Lung (tissue), 12 donors: ENCODE data around the gene RAP1GAP2. TPM values are rescaled to one million over a fixed set of nuclear protein-coding genes. Genes with fewer than 3 reads are reported as not detected.

Experiments
- ATAC-seq: fragments of 200-7000 bp; cut with Tn5 transposase; one replicate; pipeline ENCODE4 v1.9.1; 2020; ENCODE audit warnings: moderate number of reproducible peaks; ENCODE audit not compliant: insufficient read depth, low FRiP score
- DNase-seq, 3 donors: peaks; one replicate each; pipeline ENCODE4 v3.0.0-alpha.2; 2013 to 2017
- H3K27ac ChIP-seq, 2 donors: one replicate each; pipeline ENCODE4 v1.5.1; 2013; ENCODE audit warnings: mild to moderate bottlenecking in 2 of 2, moderate library complexity in 2 of 2, control low read depth in 1 of 2, inconsistent platforms in 1 of 2, low read depth in 1 of 2, low read length in 1 of 2
- H3K27me3 ChIP-seq, 3 donors: one replicate each; pipeline ENCODE4 v1.5.1; 2013; ENCODE audit warnings: low read length in 2 of 3; ENCODE audit not compliant: control insufficient read depth in 3 of 3, insufficient read depth in 3 of 3
- H3K36me3 ChIP-seq, 4 donors: one replicate each; pipeline ENCODE4 v1.5.1; 2013; ENCODE audit warnings: low read length in 4 of 4, mild to moderate bottlenecking in 1 of 4, moderate library complexity in 1 of 4; ENCODE audit not compliant: control insufficient read depth in 4 of 4, insufficient read depth in 4 of 4
- H3K4me1 ChIP-seq, 5 donors: one replicate each; pipeline ENCODE4 v1.5.1; 2013; ENCODE audit warnings: low read length in 5 of 5, mild to moderate bottlenecking in 2 of 5, moderate library complexity in 1 of 5; ENCODE audit not compliant: control insufficient read depth in 5 of 5, insufficient read depth in 5 of 5
- H3K4me3 ChIP-seq: one replicate; pipeline ENCODE4 v1.5.1; 2013; ENCODE audit warnings: mild to moderate bottlenecking, control low read depth, moderate library complexity
- H3K9ac ChIP-seq, 2 donors: one replicate each; pipeline ENCODE4 v1.5.1; 2013; ENCODE audit warnings: low read length in 2 of 2, control low read depth in 1 of 2; ENCODE audit not compliant: insufficient read depth in 1 of 2
- H3K9me3 ChIP-seq, 4 donors: one replicate each; pipeline ENCODE4 v1.5.1; 2013; ENCODE audit warnings: low read length in 3 of 4, mild to moderate bottlenecking in 1 of 4, moderate library complexity in 1 of 4; ENCODE audit not compliant: control insufficient read depth in 4 of 4, insufficient read depth in 3 of 4
- WGBS, 2 donors: extraction: QIAGEN DNeasy Blood & Tissue Kit; methylation state at CpG; one replicate each; pipeline ENCODE4 v1.1.7; 2013; 5-methylcytosine and 5-hydroxymethylcytosine counted together
- polyA plus RNA-seq, 2 donors: library from polyadenylated mRNA; stranded (reverse); fragments of 200-250 nt; gene quantifications; one replicate each; pipeline ENCODE4 v1.2.1, GENCODE V29; 2013
- total RNA-seq, 2 donors: library from RNA; depleted of rRNA in 1 of 2; stranded (reverse); fragments of >200 nt in 1 of 2; gene quantifications; one replicate each; pipeline ENCODE4 v1.2.1, GENCODE V29; 2014 to 2021
- TF ChIP-seq, protein P1 (sequence below): IDR thresholded peaks from 2 replicates; pipeline ENCODE4 v1.5.1; 2012; ENCODE audit warnings: mild to moderate bottlenecking; ENCODE audit errors: control extremely low read depth, extremely low read depth
- donor health status: control.
- donor health status: control.
- donor health status: Bipolar disorder and iron deficiency.
- donor health status: healthy.
- donor health status: DM: yes; HTN: yes; CAD: no.

The RAP1GAP2 gene
- total and polyA plus RNA-seq, 4 donors, result 5.3 to 16.7 (median 6.0) TPM

DNA sequence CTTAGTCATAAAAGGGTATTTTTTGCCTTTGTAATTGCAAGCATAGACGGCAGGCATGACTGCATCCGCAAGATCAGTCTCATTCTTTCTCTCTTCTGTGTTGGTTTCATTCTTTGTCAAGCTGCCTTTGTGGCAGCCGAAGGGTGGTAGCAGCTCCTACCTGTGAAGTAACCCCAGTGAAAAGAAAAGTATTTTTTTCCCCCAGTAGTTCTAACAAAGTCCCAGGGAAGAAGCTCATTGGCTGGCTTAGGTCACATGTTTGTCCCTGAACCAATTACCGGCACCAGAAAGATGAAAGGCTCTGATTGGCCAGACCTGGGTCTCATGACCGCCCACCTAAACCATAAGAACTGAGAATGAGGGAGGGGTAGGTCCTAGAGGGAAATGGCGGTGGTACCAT lies 110.7 kb downstream of the RAP1GAP2 start:
- Histone ChIP-seq H3K9me3 (peaks cover 0 to 4% (median 0%) of the 10 kb centered on the region in 4 donors), H3K4me3 (no peak overlapping the region), H3K4me1 (peaks cover 1 to 19% (median 5%) of the 10 kb centered on the region in 5 donors), H3K9ac (no peak overlapping the region), H3K27ac (no peak overlapping the region), H3K27me3 (no peaks in the 10 kb centered on the region), H3K36me3 (no peaks in the 10 kb centered on the region)
- 94% methylated on average over 6 of the region's 6 CpGs for WGBS, 2 donors
- no peak for ATAC-seq
- TF ChIP-seq, protein P1, sequence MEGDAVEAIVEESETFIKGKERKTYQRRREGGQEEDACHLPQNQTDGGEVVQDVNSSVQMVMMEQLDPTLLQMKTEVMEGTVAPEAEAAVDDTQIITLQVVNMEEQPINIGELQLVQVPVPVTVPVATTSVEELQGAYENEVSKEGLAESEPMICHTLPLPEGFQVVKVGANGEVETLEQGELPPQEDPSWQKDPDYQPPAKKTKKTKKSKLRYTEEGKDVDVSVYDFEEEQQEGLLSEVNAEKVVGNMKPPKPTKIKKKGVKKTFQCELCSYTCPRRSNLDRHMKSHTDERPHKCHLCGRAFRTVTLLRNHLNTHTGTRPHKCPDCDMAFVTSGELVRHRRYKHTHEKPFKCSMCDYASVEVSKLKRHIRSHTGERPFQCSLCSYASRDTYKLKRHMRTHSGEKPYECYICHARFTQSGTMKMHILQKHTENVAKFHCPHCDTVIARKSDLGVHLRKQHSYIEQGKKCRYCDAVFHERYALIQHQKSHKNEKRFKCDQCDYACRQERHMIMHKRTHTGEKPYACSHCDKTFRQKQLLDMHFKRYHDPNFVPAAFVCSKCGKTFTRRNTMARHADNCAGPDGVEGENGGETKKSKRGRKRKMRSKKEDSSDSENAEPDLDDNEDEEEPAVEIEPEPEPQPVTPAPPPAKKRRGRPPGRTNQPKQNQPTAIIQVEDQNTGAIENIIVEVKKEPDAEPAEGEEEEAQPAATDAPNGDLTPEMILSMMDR, result no peak
- no peak for DNase-seq

DNA sequence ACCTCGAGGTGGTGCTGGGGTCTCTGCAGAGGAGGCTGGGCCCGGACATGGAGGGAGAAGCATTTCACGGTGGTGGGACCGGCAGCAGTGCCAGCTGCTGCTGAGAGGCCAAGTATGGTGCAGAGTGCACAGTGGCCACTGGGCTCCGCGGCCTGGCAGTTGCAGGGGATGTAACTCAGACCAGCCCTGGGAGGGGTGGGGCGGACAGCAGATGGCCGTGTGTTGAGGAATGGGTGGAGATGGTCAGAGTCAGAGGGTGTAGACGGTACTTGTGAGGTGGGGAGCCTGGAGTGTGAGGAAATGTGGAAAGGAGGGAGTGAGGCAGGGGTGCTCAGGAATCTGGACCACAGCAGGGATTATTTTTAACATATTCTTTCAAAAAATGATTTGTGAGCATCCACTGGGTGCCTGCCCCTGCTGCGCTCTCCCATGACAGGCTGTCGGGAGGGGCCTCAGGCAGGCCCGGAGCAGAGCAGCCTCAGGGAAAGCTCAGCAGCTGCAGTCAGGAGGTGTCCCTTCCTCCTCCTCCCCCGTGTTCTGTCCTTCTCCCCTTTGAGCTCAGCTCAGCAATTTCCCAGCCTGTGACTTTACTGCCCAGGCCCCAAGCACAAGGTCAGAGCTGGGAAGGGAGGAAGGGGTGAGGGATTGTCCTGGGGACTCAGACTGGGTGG lies 113.1 kb downstream of the RAP1GAP2 start:
- Histone ChIP-seq H3K9me3 (peaks cover 0 to 3% (median 0%) of the 10 kb centered on the region in 4 donors), H3K4me3 (no peak overlapping the region), H3K36me3 (no peaks in the 10 kb centered on the region), H3K4me1 (peaks cover 0 to 12% (median 3%) of the 10 kb centered on the region in 5 donors), H3K27ac (no peak overlapping the region), H3K9ac (no peak overlapping the region), H3K27me3 (no peaks in the 10 kb centered on the region)
- DNase-seq, result no peak
- no peak for ATAC-seq
- TF ChIP-seq, protein P1, result no peak
- WGBS, 2 donors, result 80 to 82% methylated on average over 13 of the region's 13 CpGs

DNA sequence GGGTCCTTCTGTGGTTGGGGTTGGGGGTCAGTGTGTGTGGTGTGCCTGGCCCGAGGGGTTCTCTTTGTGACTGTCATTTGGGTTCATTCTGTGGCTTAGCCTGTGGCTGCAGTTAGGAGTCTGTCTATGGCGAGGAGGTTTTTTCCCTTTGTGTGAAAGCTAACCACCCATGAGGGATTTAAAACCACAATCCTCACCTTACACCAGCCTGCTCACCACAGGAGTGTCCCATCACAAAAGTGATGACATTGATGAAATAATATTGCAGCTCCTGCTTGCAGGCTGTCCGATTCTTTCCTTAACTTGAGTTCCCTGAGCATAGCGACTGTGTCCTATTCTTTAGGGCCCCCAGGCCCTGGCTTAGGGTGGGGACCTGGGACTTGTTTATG lies 113.6 kb downstream of the RAP1GAP2 start:
- no peak for ATAC-seq
- WGBS, 2 donors, result 78 to 81% methylated on average over 4 of the region's 4 CpGs

More for the DNA sequence above, 113.6 kb downstream of the RAP1GAP2 start:
- H3K36me3 ChIP-seq, result no peaks in the 10 kb centered on the region
- DNase-seq, result no peak
- peaks cover 0 to 3% (median 0%) of the 10 kb centered on the region in 4 donors for H3K9me3 ChIP-seq
- no peak overlapping the region for H3K9ac ChIP-seq
- TF ChIP-seq, protein P1, result no peak
- no peak overlapping the region for H3K4me3 ChIP-seq
- peaks cover 0 to 9% (median 0%) of the 10 kb centered on the region in 5 donors for H3K4me1 ChIP-seq
- no peaks in the 10 kb centered on the region for H3K27me3 ChIP-seq
- H3K27ac ChIP-seq, result no peak overlapping the region
